Neuronal stem cell (in vitro differentiated cells): ENCODE data around the gene SAMD10.
A peak's percentile ranks its signal among the peaks of the same experiment; 100 is the strongest.

Experiments
- DNase-seq: peaks from one replicate; pipeline ENCODE4 v3.0.0-alpha.2; 2013; ENCODE audit warnings: low spot score
- H2AFZ ChIP-seq: one replicate; pipeline ENCODE4 v1.6.1; 2013; ENCODE audit warnings: mild to moderate bottlenecking, low read length, inconsistent platforms
- H2AK5ac ChIP-seq: 2 replicates; pipeline ENCODE4 v1.6.1; 2013; ENCODE audit warnings: low read depth, mild to moderate bottlenecking, inconsistent platforms, low read length, moderate library complexity, mixed read lengths
- H2BK120ac ChIP-seq: 2 replicates; pipeline ENCODE4 v1.6.1; 2013; ENCODE audit warnings: low read depth, mild to moderate bottlenecking, inconsistent platforms, low read length, moderate library complexity, mixed read lengths
- H2BK12ac ChIP-seq: one replicate; pipeline ENCODE4 v1.6.1; 2013; ENCODE audit warnings: low read length, inconsistent platforms
- H2BK15ac ChIP-seq: 2 replicates; pipeline ENCODE4 v1.6.1; 2013; ENCODE audit warnings: mild to moderate bottlenecking, low read length, inconsistent platforms, mixed read lengths
- H2BK5ac ChIP-seq: one replicate; pipeline ENCODE4 v1.6.1; 2013; ENCODE audit warnings: inconsistent platforms, mild to moderate bottlenecking, low read length, moderate library complexity
- H3K14ac ChIP-seq: one replicate; pipeline ENCODE4 v1.6.1; 2013; ENCODE audit warnings: low read length, inconsistent platforms
- H3K18ac ChIP-seq: 2 replicates; pipeline ENCODE4 v1.6.1; 2013; ENCODE audit warnings: low read length, inconsistent platforms
- H3K23ac ChIP-seq: 2 replicates; pipeline ENCODE4 v1.6.1; 2013; ENCODE audit warnings: low read depth, mild to moderate bottlenecking, mixed read lengths, low read length, inconsistent platforms; ENCODE audit not compliant: poor library complexity
- H3K27ac ChIP-seq: replicated peaks from 3 replicates; pipeline ENCODE4 v1.5.1; 2013; ENCODE audit warnings: low read length, inconsistent platforms
- H3K27me3 ChIP-seq, 3 experiments: 2 replicates each; pipeline ENCODE4 v1.6.1; 2013; ENCODE audit warnings: low read length in 3 of 3, mild to moderate bottlenecking in 2 of 3, inconsistent platforms in 1 of 3, low read depth in 1 of 3, mixed read lengths in 1 of 3, moderate library complexity in 1 of 3; ENCODE audit not compliant: control insufficient read depth in 3 of 3, insufficient read depth in 3 of 3
- H3K36me3 ChIP-seq, 2 donors: replicated peaks in 1 of 2; 2 replicates each; pipeline ENCODE4 v1.6.1; 2013; ENCODE audit warnings: low read length in 2 of 2; ENCODE audit not compliant: control insufficient read depth in 2 of 2, insufficient read depth in 2 of 2
- H3K4ac ChIP-seq: 2 replicates; pipeline ENCODE4 v1.6.1; 2013; ENCODE audit warnings: inconsistent platforms, mild to moderate bottlenecking, low read length, moderate library complexity
- H3K4me1 ChIP-seq, 2 donors: 1 replicate in 1 of 2; 2 replicates in 1 of 2; pipeline ENCODE4 v1.6.1; 2013; ENCODE audit warnings: low read length in 2 of 2, low read depth in 1 of 2; ENCODE audit not compliant: control insufficient read depth in 2 of 2, insufficient read depth in 1 of 2
- H3K4me2 ChIP-seq: one replicate; pipeline ENCODE4 v1.6.1; 2013; ENCODE audit warnings: mild to moderate bottlenecking, low read length, inconsistent platforms; ENCODE audit not compliant: insufficient read depth, poor library complexity, severe bottlenecking
- H3K4me3 ChIP-seq, 2 donors: 2 replicates each; pipeline ENCODE4 v1.5.1; 2013; ENCODE audit warnings: low read length in 2 of 2, mild to moderate bottlenecking in 2 of 2, inconsistent platforms in 1 of 2, moderate library complexity in 1 of 2
- H3K79me1 ChIP-seq: one replicate; pipeline ENCODE4 v1.6.1; 2013; ENCODE audit warnings: low read depth, mild to moderate bottlenecking, inconsistent platforms, low read length, moderate library complexity
- H3K9ac ChIP-seq: one replicate; pipeline ENCODE4 v1.6.1; 2013; ENCODE audit warnings: mild to moderate bottlenecking, low read depth, low read length, inconsistent platforms; ENCODE audit not compliant: poor library complexity
- H3K9me3 ChIP-seq, 2 donors: replicated peaks in 1 of 2; 2 replicates each; pipeline versions ENCODE3 to v1.6.1; 2013; ENCODE audit warnings: low read length in 2 of 2, mild to moderate bottlenecking in 2 of 2, inconsistent platforms in 1 of 2, low read depth in 1 of 2, mixed read lengths in 1 of 2, moderate library complexity in 1 of 2; ENCODE audit not compliant: control insufficient read depth in 2 of 2, insufficient read depth in 1 of 2
- H4K8ac ChIP-seq: one replicate; pipeline ENCODE4 v1.6.1; 2013; ENCODE audit warnings: low read depth, mild to moderate bottlenecking, inconsistent platforms, low read length, moderate library complexity
- H4K91ac ChIP-seq: one replicate; pipeline ENCODE4 v1.6.1; 2013; ENCODE audit warnings: low read length, low read depth, mild to moderate bottlenecking, inconsistent platforms; ENCODE audit not compliant: poor library complexity
- WGBS, 2 donors: extraction: QIAGEN DNeasy Blood & Tissue Kit; methylation state at CpG; one replicate each; pipeline ENCODE4 v1.1.7; 2013; ENCODE audit warnings: missing lambda C conversion rate in 2 of 2, mixed read lengths in 1 of 2; ENCODE audit not compliant: insufficient read length in 2 of 2, insufficient replicate concordance in 1 of 2; ENCODE audit errors: extremely low coverage in 2 of 2; 5-methylcytosine and 5-hydroxymethylcytosine counted together

SAMD10 gene

GRCh38 chr20:63934271-63935068 lies 45.0 kb downstream of the SAMD10 start:
- no CpG with 5 or more reads among the region's 37 CpGs for WGBS, 2 donors
- no peak overlapping the region for H4K91ac ChIP-seq
- no peak overlapping the region for H2AK5ac ChIP-seq
- peak overlapping the region; percentile 16 for H3K23ac ChIP-seq
- no peak overlapping the region for H2BK12ac ChIP-seq
- H3K4ac ChIP-seq: no peak overlapping the region
- H3K14ac ChIP-seq: peak overlapping the region; percentile 25
- no peak overlapping the region for H3K4me3 ChIP-seq
- no peak overlapping the region for H2AFZ ChIP-seq
- no peak overlapping the region for H3K9ac ChIP-seq
- no peak overlapping the region for H2BK5ac ChIP-seq
- no peaks in the 10 kb centered on the region for H3K27me3 ChIP-seq
- no peaks in the 10 kb centered on the region for H3K79me1 ChIP-seq
- no peak overlapping the region for H4K8ac ChIP-seq
- no peak overlapping the region for H3K18ac ChIP-seq
- H3K9me3 ChIP-seq: peaks cover 0 to 2% of the 10 kb centered on the region in 2 donors
- H2BK120ac ChIP-seq: no peak overlapping the region
- H3K36me3 ChIP-seq: peaks cover 40 to 95% of the 10 kb centered on the region in 2 donors
- H2BK15ac ChIP-seq: no peak overlapping the region
- no peak overlapping the region for H3K27ac ChIP-seq
- no peak overlapping the region for H3K4me2 ChIP-seq
- no peak for DNase-seq
- no peaks in the 10 kb centered on the region for H3K4me1 ChIP-seq

GRCh38 chr20:63933646-63934045 lies 45.8 kb downstream of the SAMD10 start:
- Histone ChIP-seq H2BK15ac (no peak overlapping the region), H3K4me3 (no peak overlapping the region), H3K36me3 (peaks cover 43 to 94% of the 10 kb centered on the region in 2 donors), H2AK5ac (no peak overlapping the region), H3K9me3 (peaks cover 0 to 2% of the 10 kb centered on the region in 2 donors), H2BK120ac (no peak overlapping the region), H3K4me2 (no peak overlapping the region), H4K91ac (no peak overlapping the region), H3K79me1 (no peaks in the 10 kb centered on the region), H3K27me3 (no peaks in the 10 kb centered on the region), H3K27ac (no peak overlapping the region), H3K4ac (no peak overlapping the region), H4K8ac (no peak overlapping the region), H3K18ac (no peak overlapping the region), H2BK12ac (no peak overlapping the region), H3K9ac (no peak overlapping the region), H3K14ac (no peak overlapping the region), H3K4me1 (no peaks in the 10 kb centered on the region), H3K23ac (no peak overlapping the region), H2AFZ (no peak overlapping the region), H2BK5ac (no peak overlapping the region)
- WGBS, 2 donors: no CpG with 5 or more reads among the region's 5 CpGs
- no peak for DNase-seq

GRCh38 chr20:63932606-63933160 lies 46.8 kb downstream of the SAMD10 start:
- Histone ChIP-seq H3K4me3 (peak overlapping the region in 1 of 2 donors; percentile 19), H2BK12ac (no peak overlapping the region), H3K27me3 (no peaks in the 10 kb centered on the region), H3K9me3 (no peaks in the 10 kb centered on the region), H3K27ac (no peak overlapping the region), H2AK5ac (no peak overlapping the region), H2BK5ac (no peak overlapping the region), H4K91ac (no peak overlapping the region), H3K18ac (no peak overlapping the region), H3K79me1 (no peaks in the 10 kb centered on the region), H3K4me2 (no peak overlapping the region), H3K23ac (peak overlapping the region; percentile 62), H3K14ac (no peak overlapping the region), H3K4ac (no peak overlapping the region), H2BK15ac (no peak overlapping the region), H3K36me3 (peaks cover 50 to 93% of the 10 kb centered on the region in 2 donors), H2BK120ac (no peak overlapping the region), H2AFZ (no peak overlapping the region), H3K9ac (no peak overlapping the region), H3K4me1 (no peaks in the 10 kb centered on the region), H4K8ac (no peak overlapping the region)
- WGBS, 2 donors: no CpG with 5 or more reads among the region's 17 CpGs
- no peak for DNase-seq

GRCh38 chr20:63931735-63932134 lies 47.7 kb downstream of the SAMD10 start:
- no peak overlapping the region for H3K14ac ChIP-seq
- H3K4me2 ChIP-seq: no peak overlapping the region
- DNase-seq: no peak
- peak overlapping the region; percentile 30 for H4K8ac ChIP-seq
- H3K27me3 ChIP-seq: no peaks in the 10 kb centered on the region
- H2BK15ac ChIP-seq: no peak overlapping the region
- no peak overlapping the region for H3K4ac ChIP-seq
- no peaks in the 10 kb centered on the region for H3K79me1 ChIP-seq
- H3K18ac ChIP-seq: no peak overlapping the region
- no peak overlapping the region for H2BK12ac ChIP-seq
- no peak overlapping the region for H2BK5ac ChIP-seq
- H3K9me3 ChIP-seq: no peaks in the 10 kb centered on the region
- peak overlapping the region; percentile 80 for H3K23ac ChIP-seq
- no peak overlapping the region for H3K4me3 ChIP-seq
- WGBS, 2 donors: no CpG with 5 or more reads among the region's 19 CpGs
- H4K91ac ChIP-seq: no peak overlapping the region
- no peak overlapping the region for H3K27ac ChIP-seq
- no peak overlapping the region for H2BK120ac ChIP-seq
- H2AFZ ChIP-seq: no peak overlapping the region
- H3K36me3 ChIP-seq: peaks cover 50 to 93% of the 10 kb centered on the region in 2 donors
- no peaks in the 10 kb centered on the region for H3K4me1 ChIP-seq
- no peak overlapping the region for H2AK5ac ChIP-seq
- H3K9ac ChIP-seq: peak overlapping the region; percentile 83
